ENCODE data around the gene SOX13. TPM values are rescaled to one million over a fixed set of nuclear protein-coding genes. Genes with fewer than 3 reads are reported as not detected.

The SOX13 gene
- total RNA-seq, 1 donor from 2014 or later = 41.0 TPM

DNA sequence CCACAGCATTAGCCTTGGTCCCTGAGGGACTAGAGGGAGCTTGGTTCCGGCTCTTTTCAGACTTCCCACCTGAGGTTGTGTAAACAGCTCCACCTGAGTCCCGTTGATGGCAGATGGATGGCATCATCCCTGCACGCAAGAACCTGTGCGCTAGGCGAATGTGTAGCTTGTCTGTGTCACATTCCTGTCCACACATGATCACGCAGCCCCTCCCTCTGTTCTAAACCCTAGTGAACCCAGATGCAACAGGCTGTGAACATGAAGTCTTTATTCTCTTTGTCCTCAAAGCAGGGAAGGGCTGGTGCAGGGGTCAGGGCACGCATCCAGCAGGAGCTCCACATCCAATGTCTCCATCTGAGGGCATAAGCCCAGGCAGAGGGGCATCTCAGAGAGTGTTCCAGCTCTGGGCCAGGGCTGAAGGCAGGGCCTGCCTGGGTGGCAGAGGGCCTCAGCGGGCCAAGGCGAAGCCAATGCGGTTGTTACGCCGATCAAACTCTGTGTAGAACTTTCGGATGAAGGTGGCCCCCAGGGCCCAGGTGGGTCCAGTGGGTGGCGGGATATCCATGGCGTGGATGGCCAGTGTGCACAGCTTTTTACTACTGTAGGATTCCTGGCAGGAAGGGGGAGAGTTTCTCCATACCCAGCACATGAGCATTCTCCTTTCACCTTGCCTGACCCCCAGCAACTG lies 81.8 kb downstream of the SOX13 start:
- peaks cover 31% of the 10 kb centered on the region for H3K4me1 ChIP-seq
- no peak for TF ChIP-seq POLR2A (IDR thresholded peaks at IDR 0.05)
- peak in 1 of 2 donors; percentile 61 for TF ChIP-seq POLR2AphosphoS5 (IDR thresholded peaks at IDR 0.05; ENCODE audit: insufficient read depth in 1 of 2, low read depth in 1 of 2)
- TF ChIP-seq, protein P1, sequence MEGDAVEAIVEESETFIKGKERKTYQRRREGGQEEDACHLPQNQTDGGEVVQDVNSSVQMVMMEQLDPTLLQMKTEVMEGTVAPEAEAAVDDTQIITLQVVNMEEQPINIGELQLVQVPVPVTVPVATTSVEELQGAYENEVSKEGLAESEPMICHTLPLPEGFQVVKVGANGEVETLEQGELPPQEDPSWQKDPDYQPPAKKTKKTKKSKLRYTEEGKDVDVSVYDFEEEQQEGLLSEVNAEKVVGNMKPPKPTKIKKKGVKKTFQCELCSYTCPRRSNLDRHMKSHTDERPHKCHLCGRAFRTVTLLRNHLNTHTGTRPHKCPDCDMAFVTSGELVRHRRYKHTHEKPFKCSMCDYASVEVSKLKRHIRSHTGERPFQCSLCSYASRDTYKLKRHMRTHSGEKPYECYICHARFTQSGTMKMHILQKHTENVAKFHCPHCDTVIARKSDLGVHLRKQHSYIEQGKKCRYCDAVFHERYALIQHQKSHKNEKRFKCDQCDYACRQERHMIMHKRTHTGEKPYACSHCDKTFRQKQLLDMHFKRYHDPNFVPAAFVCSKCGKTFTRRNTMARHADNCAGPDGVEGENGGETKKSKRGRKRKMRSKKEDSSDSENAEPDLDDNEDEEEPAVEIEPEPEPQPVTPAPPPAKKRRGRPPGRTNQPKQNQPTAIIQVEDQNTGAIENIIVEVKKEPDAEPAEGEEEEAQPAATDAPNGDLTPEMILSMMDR (IDR thresholded peaks at IDR 0.05) = no peak
- no peaks in the 10 kb centered on the region for H3K9me3 ChIP-seq
- H3K27ac ChIP-seq = no peak overlapping the region
- no peak overlapping the region for H3K4me3 ChIP-seq
- intact Hi-C loops (cut with DNase I) = no loop called here
- no peaks in the 10 kb centered on the region for H3K27me3 ChIP-seq
- no peak for DNase-seq (ENCODE audit: extremely low spot score in 2 of 2)
- no peaks in the 10 kb centered on the region for H3K36me3 ChIP-seq

DNA sequence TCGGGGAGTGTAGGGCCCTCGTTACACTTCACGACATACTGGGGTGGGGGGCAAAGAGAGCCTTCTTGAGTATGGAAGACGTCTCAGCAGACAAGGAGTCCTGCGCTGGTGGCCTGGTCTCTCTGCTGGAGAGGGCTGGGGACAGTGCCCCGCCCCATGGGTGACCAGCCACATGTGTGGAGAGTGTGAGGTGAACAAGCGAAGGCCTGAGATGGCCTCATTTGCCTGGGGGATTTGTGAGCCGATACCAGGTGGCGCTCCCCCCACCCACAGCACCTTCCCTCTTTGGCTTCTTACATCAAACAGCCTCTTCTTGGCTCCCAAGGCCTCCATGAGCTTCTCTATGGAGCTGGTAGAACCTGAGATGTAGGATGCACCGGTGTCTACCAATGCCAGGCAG lies 83.0 kb downstream of the SOX13 start:
- intact Hi-C loops (cut with DNase I) = no loop called here
- H3K4me3 ChIP-seq = no peak overlapping the region
- DNase-seq (ENCODE audit: extremely low spot score in 2 of 2) = no peak
- H3K9me3 ChIP-seq = no peaks in the 10 kb centered on the region
- H3K4me1 ChIP-seq = peaks cover 20% of the 10 kb centered on the region
- H3K36me3 ChIP-seq = no peaks in the 10 kb centered on the region
- H3K27ac ChIP-seq = no peak overlapping the region
- TF ChIP-seq POLR2AphosphoS5 (IDR thresholded peaks at IDR 0.05; ENCODE audit: insufficient read depth in 1 of 2, low read depth in 1 of 2) (no peak), POLR2A (IDR thresholded peaks at IDR 0.05) (no peak)
- TF ChIP-seq, protein P1 (IDR thresholded peaks at IDR 0.05) = no peak
- H3K27me3 ChIP-seq = no peaks in the 10 kb centered on the region

DNA sequence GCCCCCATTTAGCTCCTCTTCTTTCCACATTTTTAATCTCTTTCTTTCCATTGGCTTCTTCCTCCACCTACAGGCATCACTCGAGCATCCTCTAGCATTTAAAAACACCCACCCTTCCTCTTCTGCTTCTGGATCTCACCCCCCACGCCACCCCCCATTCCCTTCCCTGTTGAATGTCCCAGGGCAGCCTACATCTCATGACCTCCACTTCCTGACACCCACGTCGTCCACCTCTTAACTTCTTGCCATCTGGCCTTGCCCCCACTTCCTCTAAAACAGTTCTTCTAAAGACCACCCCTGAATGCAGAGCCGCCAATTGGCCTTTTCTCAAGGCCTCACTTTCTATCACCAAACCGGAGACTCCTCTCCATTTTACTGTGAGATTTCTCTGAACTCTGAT lies 85.0 kb downstream of the SOX13 start:
- no peak for DNase-seq (ENCODE audit: extremely low spot score in 2 of 2)
- intact Hi-C loops (cut with DNase I) = no loop called here
- Histone ChIP-seq H3K27me3 (no peaks in the 10 kb centered on the region), H3K27ac (no peak overlapping the region), H3K36me3 (no peaks in the 10 kb centered on the region), H3K9me3 (no peaks in the 10 kb centered on the region), H3K4me1 (peaks cover 8% of the 10 kb centered on the region), H3K4me3 (no peak overlapping the region)
- no peak for TF ChIP-seq POLR2AphosphoS5 (IDR thresholded peaks at IDR 0.05; ENCODE audit: insufficient read depth in 1 of 2, low read depth in 1 of 2)
- TF ChIP-seq, protein P1 (IDR thresholded peaks at IDR 0.05) = no peak
- no peak for TF ChIP-seq POLR2A (IDR thresholded peaks at IDR 0.05)

DNA sequence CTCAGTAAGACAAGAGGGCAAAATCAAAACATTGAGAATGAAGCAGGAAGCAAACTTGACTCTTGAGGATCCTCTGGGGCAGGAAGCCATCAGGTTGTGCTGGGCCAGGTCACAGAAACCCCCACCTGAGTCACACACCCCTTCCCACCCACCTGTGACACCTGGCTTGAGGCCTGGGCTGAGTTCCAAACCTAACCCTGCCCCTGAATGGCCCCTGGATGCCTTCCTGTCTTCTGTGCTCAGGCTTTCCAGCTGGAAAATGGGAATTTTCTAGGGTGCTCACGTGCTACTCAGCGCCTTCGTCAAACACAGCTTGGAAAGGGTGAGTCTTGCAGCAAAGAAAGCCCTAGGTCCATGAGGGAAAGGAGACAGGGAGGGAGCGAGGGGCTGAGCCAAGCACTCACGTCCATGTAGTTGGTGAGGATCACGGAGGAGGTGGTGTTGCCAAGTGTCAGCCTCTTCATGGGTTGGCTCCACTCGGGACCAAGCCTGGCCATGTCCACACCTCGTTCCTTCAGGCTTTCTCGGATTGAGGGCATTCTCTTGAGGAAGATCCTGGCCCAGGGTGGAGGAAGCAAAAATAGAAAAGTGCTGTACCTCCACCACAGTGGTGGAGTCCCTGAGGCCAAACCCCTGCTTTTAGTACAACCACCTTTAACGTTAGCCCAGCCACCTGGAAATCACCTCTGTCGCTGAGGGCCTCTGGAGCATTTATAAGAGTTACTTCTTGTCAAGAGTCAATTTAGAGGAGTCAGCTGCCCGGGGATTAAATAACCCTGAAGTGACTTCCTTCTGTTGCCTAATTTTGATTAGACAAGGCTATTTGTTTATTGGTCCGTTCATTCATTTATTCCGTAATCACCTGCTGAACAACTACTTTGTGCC lies 88.9 kb downstream of the SOX13 start:
- no peak overlapping the region for H3K27ac ChIP-seq
- no peak overlapping the region for H3K4me3 ChIP-seq
- no peaks in the 10 kb centered on the region for H3K27me3 ChIP-seq
- no peaks in the 10 kb centered on the region for H3K4me1 ChIP-seq
- H3K9me3 ChIP-seq = no peaks in the 10 kb centered on the region
- H3K36me3 ChIP-seq = no peaks in the 10 kb centered on the region
- TF ChIP-seq, protein P1 (IDR thresholded peaks at IDR 0.05) = no peak
- no peak for TF ChIP-seq POLR2A (IDR thresholded peaks at IDR 0.05)
- no peak for TF ChIP-seq POLR2AphosphoS5 (IDR thresholded peaks at IDR 0.05; ENCODE audit: insufficient read depth in 1 of 2, low read depth in 1 of 2)
- intact Hi-C loops (cut with DNase I) = loop anchor here (5.0 to 10.0 kb wide), 3 partner anchors 50 to 333 kb away; partner anchors contain the start of genes GOLT1A and PIK3C2B
- DNase-seq (ENCODE audit: extremely low spot score in 2 of 2) = no peak

All from vagina (tissue), 2 donors.